HCT116 (cell line): ENCODE measurements around the gene RAP1A. TPM values are rescaled to one million over a fixed set of nuclear protein-coding genes. Genes with fewer than 3 reads are reported as not detected.

Experiments used
- ATAC-seq: fragments of 200-7000 bp; cut with Tn5 transposase; 2 replicates; pipeline ENCODE4 v1.9.1; 2020; ENCODE audit warnings: mild to moderate bottlenecking, moderate library complexity
- BruUV-seq: library from RNA; stranded (reverse); fragments of 400-500 nt; replicated peaks from 2 replicates; lab custom pipeline; 2021; lab: Mats Ljungman, UMichigan
- CTCF ChIA-PET: fragments of 300-600 bp; sonication (Branson Sonifier 250); formaldehyde crosslinking; loops from one replicate; lab custom pipeline; 2021; ENCODE audit warnings: antibody characterized with exemption; lab: Charles Lee
- POLR2A ChIA-PET: fragments of 300-600, 350-600 bp; sonication (Branson Sonifier 250); formaldehyde crosslinking; loops from one replicate; lab custom pipeline; 2021; ENCODE audit warnings: antibody characterized with exemption; lab: Charles Lee
- RAD21 ChIA-PET, 2 experiments: fragments of 300-600 bp; sonication (Branson Sonifier 250); formaldehyde crosslinking; loops; one replicate each; lab custom pipeline; 2023; ENCODE audit warnings: low total read pairs in 2 of 2; ENCODE audit not compliant: uncharacterized antibody in 2 of 2, unreplicated experiment in 2 of 2, low non-redundant PET in 1 of 2; lab: Charles Lee
- DNase-seq: peaks from one replicate; pipeline ENCODE4 v3.0.0-alpha.2; 2010; ENCODE audit warnings: low read depth, low spot score
- H2AFZ ChIP-seq: fragments of 200-600 bp; shearing (Covaris generic), sonication (generic); 2 replicates; pipeline ENCODE4 v1.6.1; 2017; ENCODE audit warnings: low read depth, mixed run types, mixed read lengths, antibody characterized with exemption, low read length; ENCODE audit not compliant: poor library complexity, severe bottlenecking
- H3K27ac ChIP-seq: 2 replicates; pipeline ENCODE4 v1.5.1; 2012; ENCODE audit warnings: low read depth, low read length
- H3K27me3 ChIP-seq: fragments of 200-600 bp; sonication (generic); 2 replicates; pipeline ENCODE4 v1.6.1; 2016; ENCODE audit warnings: mixed run types, low read length, mixed read lengths; ENCODE audit not compliant: insufficient read depth
- H3K36me3 ChIP-seq, 2 experiments: fragments of 200-500 bp in 1 of 2; fragments of 200-600 bp in 1 of 2; sonication (Bioruptor generic) in 1 of 2; sonication (generic) in 1 of 2; 2 replicates each; pipeline versions ENCODE4 v1.5.1 to v1.6.1; 2014 to 2016; ENCODE audit warnings: low read length in 2 of 2, inconsistent platforms in 1 of 2, mixed read lengths in 1 of 2, mixed run types in 1 of 2; ENCODE audit not compliant: insufficient read depth in 2 of 2, control insufficient read depth in 1 of 2
- H3K4me1 ChIP-seq, 2 experiments: fragments of 200-600 bp in 1 of 2; sonication (generic) in 1 of 2; 2 replicates each; pipeline versions ENCODE4 v1.5.1 to v1.6.1; 2012 to 2017; ENCODE audit warnings: low read length in 2 of 2, inconsistent platforms in 1 of 2, mild to moderate bottlenecking in 1 of 2, mixed read lengths in 1 of 2, mixed run types in 1 of 2, moderate library complexity in 1 of 2; ENCODE audit not compliant: insufficient read depth in 2 of 2, control insufficient read depth in 1 of 2
- H3K4me2 ChIP-seq: fragments of 200-600 bp; sonication (generic); 2 replicates; pipeline ENCODE4 v1.6.1; 2017; ENCODE audit warnings: mixed run types, low read length, mixed read lengths
- H3K4me3 ChIP-seq, 2 experiments: fragments of 200-600 bp in 1 of 2; sonication (generic) in 1 of 2; replicated peaks in 1 of 2; 2 replicates each; pipeline ENCODE4 v1.5.1; 2011 to 2016; ENCODE audit warnings: low read length in 2 of 2, control low read depth in 1 of 2, low read depth in 1 of 2, mild to moderate bottlenecking in 1 of 2, mixed read lengths in 1 of 2, mixed run types in 1 of 2
- H3K79me2 ChIP-seq: fragments of 200-600 bp; sonication (generic); 2 replicates; pipeline ENCODE4 v1.6.1; 2017; ENCODE audit warnings: mild to moderate bottlenecking, mixed run types, low read length, moderate library complexity, mixed read lengths; ENCODE audit not compliant: insufficient read depth
- H3K9ac ChIP-seq: fragments of 200-600 bp; sonication (generic); 2 replicates; pipeline ENCODE4 v1.6.1; 2016; ENCODE audit warnings: low read length, mixed read lengths
- H3K9me2 ChIP-seq: fragments of 200-600 bp; sonication (generic), shearing (Covaris generic); 2 replicates; pipeline ENCODE4 v1.6.1; 2017; ENCODE audit warnings: mixed run types, mild to moderate bottlenecking, moderate library complexity; ENCODE audit not compliant: insufficient read depth
- H3K9me3 ChIP-seq, 2 experiments: fragments of 200-500 bp in 1 of 2; fragments of 200-600 bp in 1 of 2; sonication (Bioruptor generic) in 1 of 2; sonication (generic) in 1 of 2; 2 replicates each; pipeline ENCODE4 v1.6.1; 2014 to 2017; ENCODE audit warnings: low read length in 2 of 2, mixed read lengths in 2 of 2, inconsistent platforms in 1 of 2, low read depth in 1 of 2, mild to moderate bottlenecking in 1 of 2, mixed run types in 1 of 2, moderate library complexity in 1 of 2; ENCODE audit not compliant: control insufficient read depth in 1 of 2, insufficient read depth in 1 of 2
- H4K20me1 ChIP-seq: fragments of 200-600 bp; sonication (generic), shearing (Covaris generic); 2 replicates; pipeline ENCODE4 v1.6.1; 2017; ENCODE audit warnings: mixed run types, mild to moderate bottlenecking, moderate library complexity; ENCODE audit not compliant: insufficient read depth
- ATF3 ChIP-seq: IDR thresholded peaks from 2 replicates; pipeline ENCODE4 v1.6.1; 2012
- CBX3 ChIP-seq: IDR thresholded peaks from 2 replicates; pipeline ENCODE4 v1.6.1; 2012; ENCODE audit warnings: low read depth
- CEBPB ChIP-seq: IDR thresholded peaks from 2 replicates; pipeline ENCODE4 v1.6.1; 2012; ENCODE audit warnings: low read depth
- ELF1 ChIP-seq: IDR thresholded peaks from 2 replicates; pipeline ENCODE4 v1.6.1; 2012; ENCODE audit warnings: low read depth, borderline replicate concordance
- EZH2 ChIP-seq: fragments of 200-600 bp; sonication (generic); IDR thresholded peaks from 2 replicates; pipeline ENCODE4 v1.6.1; 2017; ENCODE audit warnings: antibody characterized with exemption, mixed run types
- EZH2phosphoT487 ChIP-seq: fragments of 200-600 bp; IDR thresholded peaks from 2 replicates; pipeline ENCODE4 v1.6.1; 2018; ENCODE audit warnings: antibody characterized with exemption, borderline replicate concordance
- MAX ChIP-seq: IDR thresholded peaks from 2 replicates; pipeline ENCODE4 v1.6.1; 2012
- SP1 ChIP-seq: IDR thresholded peaks from 2 replicates; pipeline ENCODE4 v1.6.1; 2012; ENCODE audit warnings: low read depth
- YY1 ChIP-seq: IDR thresholded peaks from 2 replicates; pipeline ENCODE4 v1.6.1; 2011; ENCODE audit warnings: low read length, low read depth, moderate library complexity, mild to moderate bottlenecking; ENCODE audit not compliant: insufficient replicate concordance; ENCODE audit errors: extremely low read depth
- ZFX ChIP-seq: fragments of 450-650 bp; IDR thresholded peaks from 2 replicates; pipeline ENCODE4 v1.6.1; 2017
- intact Hi-C: fragments of 100-400 bp; cut with micrococcal nuclease; formaldehyde crosslinking; loops from 2 replicates; pipeline ENCODE4 v1.10.0; 2022
- total RNA-seq: library from RNA; stranded (reverse); gene quantifications from one replicate; pipeline ENCODE4 v1.2.1, GENCODE V29; 2021; ENCODE audit not compliant: unreplicated experiment
- TF ChIP-seq, protein P1 (sequence below), 3 experiments: fragments of 200-600 bp in 1 of 3; sonication (generic) in 1 of 3; IDR thresholded peaks in 2 of 3; conservative IDR thresholded peaks in 1 of 3; 2 replicates each; pipeline ENCODE4 v1.5.1; 2012 to 2017; ENCODE audit warnings: low read depth in 2 of 3, low read length in 2 of 3, antibody characterized with exemption in 1 of 3, borderline replicate concordance in 1 of 3, control low read depth in 1 of 3, mild to moderate bottlenecking in 1 of 3, mixed read lengths in 1 of 3, mixed run types in 1 of 3, moderate library complexity in 1 of 3; ENCODE audit not compliant: insufficient read depth in 1 of 3
- TF ChIP-seq, protein P2 (sequence below): IDR thresholded peaks from 2 replicates; pipeline ENCODE4 v1.6.1; 2011; ENCODE audit warnings: mild to moderate bottlenecking, low read length, moderate library complexity; ENCODE audit not compliant: insufficient replicate concordance; ENCODE audit errors: extremely low read depth

Gene RAP1A
- total RNA-seq, 1 experiment from 2014 or later = 46.2 TPM

- H3K4me3 ChIP-seq = no peak overlapping the region
- H3K36me3 ChIP-seq = no peaks in the 10 kb centered on the region
- H3K27ac ChIP-seq = no peak overlapping the region
- H3K27me3 ChIP-seq = no peaks in the 10 kb centered on the region
- ChIA-PET RAD21 (no interaction called here), CTCF (interaction anchor here (0.8 to 3.8 kb wide), 2 partner anchors 11 to 35 kb away, joined by 5 to 20 read pairs; partner anchors contain the start of gene INKA2), POLR2A (no interaction called here)
- no TSS peak for BruUV-seq
- no peaks in the 10 kb centered on the region for H4K20me1 ChIP-seq
- H3K4me1 ChIP-seq = peaks cover 5 to 12% of the 10 kb centered on the region in 2 experiments
- H3K4me2 ChIP-seq = no peak overlapping the region
- ATAC-seq = no peak
- no peak overlapping the region for H2AFZ ChIP-seq
- no peaks in the 10 kb centered on the region for H3K9me3 ChIP-seq
- no peak overlapping the region for H3K9ac ChIP-seq
- intact Hi-C loops = no loop called here
- TF ChIP-seq CBX3 (no peak), EZH2phosphoT487 (no peak), EZH2 (no peak), SP1 (no peak), ATF3 (no peak), ZFX (no peak)
- TF ChIP-seq, protein P1, sequence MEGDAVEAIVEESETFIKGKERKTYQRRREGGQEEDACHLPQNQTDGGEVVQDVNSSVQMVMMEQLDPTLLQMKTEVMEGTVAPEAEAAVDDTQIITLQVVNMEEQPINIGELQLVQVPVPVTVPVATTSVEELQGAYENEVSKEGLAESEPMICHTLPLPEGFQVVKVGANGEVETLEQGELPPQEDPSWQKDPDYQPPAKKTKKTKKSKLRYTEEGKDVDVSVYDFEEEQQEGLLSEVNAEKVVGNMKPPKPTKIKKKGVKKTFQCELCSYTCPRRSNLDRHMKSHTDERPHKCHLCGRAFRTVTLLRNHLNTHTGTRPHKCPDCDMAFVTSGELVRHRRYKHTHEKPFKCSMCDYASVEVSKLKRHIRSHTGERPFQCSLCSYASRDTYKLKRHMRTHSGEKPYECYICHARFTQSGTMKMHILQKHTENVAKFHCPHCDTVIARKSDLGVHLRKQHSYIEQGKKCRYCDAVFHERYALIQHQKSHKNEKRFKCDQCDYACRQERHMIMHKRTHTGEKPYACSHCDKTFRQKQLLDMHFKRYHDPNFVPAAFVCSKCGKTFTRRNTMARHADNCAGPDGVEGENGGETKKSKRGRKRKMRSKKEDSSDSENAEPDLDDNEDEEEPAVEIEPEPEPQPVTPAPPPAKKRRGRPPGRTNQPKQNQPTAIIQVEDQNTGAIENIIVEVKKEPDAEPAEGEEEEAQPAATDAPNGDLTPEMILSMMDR (IDR thresholded peaks at IDR 0.05 in 2 of 3, conservative IDR thresholded peaks at IDR 0.05 in 1 of 3; ENCODE audit: borderline replicate concordance in 1 of 3, insufficient read depth in 1 of 3, low read depth in 2 of 3, low read length in 2 of 3) = no peak
- H3K9me2 ChIP-seq = no peaks in the 10 kb centered on the region
- DNase-seq = no peak
- no peaks in the 10 kb centered on the region for H3K79me2 ChIP-seq
Measured at GRCh38 chr1:111749628-111750027, 130.0 kb downstream of the RAP1A start.

DNA sequence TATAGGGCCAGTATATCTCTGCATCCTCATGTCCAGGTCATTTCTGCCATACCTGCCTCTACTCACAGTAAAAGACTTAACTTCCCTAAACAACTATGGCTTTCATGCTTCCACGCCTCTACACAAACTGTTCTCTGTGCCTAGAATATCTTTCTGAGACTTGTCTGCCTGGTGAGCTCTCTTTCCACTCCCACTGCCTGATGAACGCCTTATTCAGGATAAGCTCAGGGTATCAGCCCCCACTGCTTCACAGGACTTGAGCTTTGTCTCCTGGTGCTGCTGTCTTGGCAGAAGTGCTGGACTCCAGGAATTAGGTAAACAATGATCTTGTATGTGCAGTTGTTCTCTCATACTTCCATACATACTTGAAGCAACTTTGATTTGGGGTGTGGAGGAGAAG lies 131.3 kb downstream of the RAP1A start:
- ChIA-PET CTCF (interaction anchor here (2.6 to 3.8 kb wide), 2 partner anchors 36 to 269 kb away, joined by 7 to 20 read pairs; no protein-coding TSS in a partner anchor), POLR2A (no interaction called here), RAD21 (no interaction called here)
- H3K4me2 ChIP-seq = no peak overlapping the region
- H3K9me2 ChIP-seq = no peaks in the 10 kb centered on the region
- no peak overlapping the region for H3K27ac ChIP-seq
- no peak overlapping the region for H3K4me3 ChIP-seq
- no peak overlapping the region for H2AFZ ChIP-seq
- no peaks in the 10 kb centered on the region for H4K20me1 ChIP-seq
- H3K36me3 ChIP-seq = no peaks in the 10 kb centered on the region
- ATAC-seq (no peak), DNase-seq (no peak)
- intact Hi-C loops = no loop called here
- peaks cover 1% of the 10 kb centered on the region; the same call in 1 of the 2 replicates for H3K79me2 ChIP-seq
- no peaks in the 10 kb centered on the region for H3K9me3 ChIP-seq
- no TSS peak for BruUV-seq
- H3K9ac ChIP-seq = no peak overlapping the region
- no peaks in the 10 kb centered on the region for H3K27me3 ChIP-seq
- peaks cover 6 to 16% of the 10 kb centered on the region in 2 experiments for H3K4me1 ChIP-seq
- TF ChIP-seq YY1 = no peak
- no peak for TF ChIP-seq MAX
- no peak for TF ChIP-seq ELF1
- no peak for TF ChIP-seq CEBPB
- TF ChIP-seq EZH2phosphoT487 = no peak
- TF ChIP-seq, protein P2, sequence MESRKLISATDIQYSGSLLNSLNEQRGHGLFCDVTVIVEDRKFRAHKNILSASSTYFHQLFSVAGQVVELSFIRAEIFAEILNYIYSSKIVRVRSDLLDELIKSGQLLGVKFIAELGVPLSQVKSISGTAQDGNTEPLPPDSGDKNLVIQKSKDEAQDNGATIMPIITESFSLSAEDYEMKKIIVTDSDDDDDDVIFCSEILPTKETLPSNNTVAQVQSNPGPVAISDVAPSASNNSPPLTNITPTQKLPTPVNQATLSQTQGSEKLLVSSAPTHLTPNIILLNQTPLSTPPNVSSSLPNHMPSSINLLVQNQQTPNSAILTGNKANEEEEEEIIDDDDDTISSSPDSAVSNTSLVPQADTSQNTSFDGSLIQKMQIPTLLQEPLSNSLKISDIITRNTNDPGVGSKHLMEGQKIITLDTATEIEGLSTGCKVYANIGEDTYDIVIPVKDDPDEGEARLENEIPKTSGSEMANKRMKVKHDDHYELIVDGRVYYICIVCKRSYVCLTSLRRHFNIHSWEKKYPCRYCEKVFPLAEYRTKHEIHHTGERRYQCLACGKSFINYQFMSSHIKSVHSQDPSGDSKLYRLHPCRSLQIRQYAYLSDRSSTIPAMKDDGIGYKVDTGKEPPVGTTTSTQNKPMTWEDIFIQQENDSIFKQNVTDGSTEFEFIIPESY = no peak
